Smooth muscle cell (in vitro differentiated cells): Measurements from ENCODE around the gene AGBL5. TPM values are rescaled to one million over a fixed set of nuclear protein-coding genes. Genes with fewer than 3 reads are reported as not detected.
"Not testable (repeated sequence)": the region's sequence is repeated elsewhere in the genome, so short reads cannot be mapped to it uniquely, and the experiment has no call there.

Source experiments
- DNase-seq: peaks from one replicate; lab custom pipeline; 2025; ENCODE audit not compliant: unreplicated experiment; lab: John Stamatoyannopoulos, UW
- H2AFZ ChIP-seq: fragments of 200-600 bp; sonication (generic); 2 replicates; pipeline ENCODE4 v1.6.0; 2016; ENCODE audit warnings: antibody characterized with exemption, low read depth, mild to moderate bottlenecking
- H3F3A ChIP-seq: fragments of 200-600 bp; sonication (generic); 2 replicates; pipeline ENCODE4 v1.6.0; 2017; ENCODE audit warnings: antibody characterized with exemption, low read depth
- H3K27ac ChIP-seq: fragments of 200-600 bp; sonication (generic); 2 replicates; pipeline ENCODE4 v1.5.1; 2016; ENCODE audit warnings: low read depth, mild to moderate bottlenecking
- H3K27me3 ChIP-seq: fragments of 200-600 bp; sonication (generic); 2 replicates; pipeline ENCODE4 v1.6.1; 2016; ENCODE audit warnings: low read depth, mild to moderate bottlenecking
- H3K36me3 ChIP-seq: fragments of 200-600 bp; sonication (generic); 2 replicates; pipeline ENCODE4 v1.5.1; 2016; ENCODE audit warnings: low read depth
- H3K4me1 ChIP-seq: fragments of 200-600 bp; sonication (generic); 2 replicates; pipeline ENCODE4 v1.5.1; 2016; ENCODE audit warnings: low read depth
- H3K4me2 ChIP-seq: fragments of 200-600 bp; sonication (generic); 2 replicates; pipeline ENCODE4 v1.6.0; 2016; ENCODE audit warnings: mild to moderate bottlenecking
- H3K4me3 ChIP-seq: fragments of 200-600 bp; sonication (generic); 2 replicates; pipeline ENCODE4 v1.5.1; 2016; ENCODE audit warnings: mild to moderate bottlenecking
- H3K79me2 ChIP-seq: fragments of 200-600 bp; sonication (generic); 2 replicates; pipeline ENCODE4 v1.6.0; 2016; ENCODE audit warnings: low read depth, mild to moderate bottlenecking
- H3K9ac ChIP-seq: fragments of 200-600 bp; sonication (generic); 2 replicates; pipeline ENCODE4 v1.6.0; 2016; ENCODE audit warnings: low read depth
- H3K9me3 ChIP-seq: fragments of 200-600 bp; sonication (generic); replicated peaks from 2 replicates; pipeline ENCODE4 v1.5.1; 2016; ENCODE audit warnings: low read depth
- H4K20me1 ChIP-seq: fragments of 200-600 bp; sonication (generic); 2 replicates; pipeline ENCODE4 v1.6.0; 2016; ENCODE audit warnings: low read depth
- WGBS: methylation state at CpG from one replicate; pipeline ENCODE4 v1.1.7; 2016; ENCODE audit warnings: low lambda C conversion rate; 5-methylcytosine and 5-hydroxymethylcytosine counted together
- polyA plus RNA-seq: library from polyadenylated mRNA; unstranded; fragments of >200 nt; fragmentation: Nextera tagmentation; extraction: Ambion mirVana; gene quantifications from 2 replicates; pipeline ENCODE4 v1.2.1, GENCODE V29; 2016
- total RNA-seq: library from RNA; depleted of rRNA; stranded (reverse); fragments of >200 nt; gene quantifications from 2 replicates; pipeline ENCODE4 v1.2.3, GENCODE V29; 2014
- TF ChIP-seq, protein P1 (sequence below): fragments of 200-600 bp; sonication (generic); IDR thresholded peaks from 2 replicates; pipeline ENCODE4 v1.5.1; 2017; ENCODE audit warnings: borderline replicate concordance, mild to moderate bottlenecking, antibody characterized with exemption; ENCODE audit not compliant: insufficient read depth, poor library complexity, severe bottlenecking

Gene AGBL5
- total and polyA plus RNA-seq, 2 experiments from 2014 or later = 13.7 to 17.1 TPM

DNA sequence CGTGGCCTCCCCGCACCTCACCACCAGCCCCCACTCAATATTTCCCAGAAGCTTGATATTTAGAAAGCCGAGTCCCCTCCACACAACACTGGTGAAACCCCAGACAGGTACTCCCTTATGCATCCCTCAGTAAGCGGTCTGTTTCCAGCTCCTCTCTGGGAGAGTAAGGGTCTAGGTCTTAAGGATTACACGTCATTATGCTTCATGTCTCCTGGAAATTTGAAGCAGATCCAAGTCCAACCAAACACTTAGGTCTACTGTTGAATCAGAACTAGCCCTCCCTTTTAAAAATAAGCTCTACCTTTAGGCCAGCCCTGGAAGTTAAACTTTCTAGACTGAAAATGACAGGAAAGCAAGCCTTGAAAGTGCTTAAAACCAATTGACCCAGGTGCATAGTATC is 21.5 kb downstream of the AGBL5 start:
- Histone ChIP-seq H3K9ac (no peak overlapping the region), H3K27me3 (no peaks in the 10 kb centered on the region), H3K9me3 (no peaks in the 10 kb centered on the region), H3K36me3 (no peaks in the 10 kb centered on the region), H3K79me2 (peaks cover 34% of the 10 kb centered on the region), H3K4me1 (peaks cover 21% of the 10 kb centered on the region), H4K20me1 (peaks cover 27% of the 10 kb centered on the region), H2AFZ (no peak overlapping the region), H3F3A (peaks cover 30% of the 10 kb centered on the region), H3K27ac (peak overlapping the region; percentile 79), H3K4me2 (peak overlapping the region; percentile 95), H3K4me3 (peak overlapping the region; percentile 91)
- no peak for DNase-seq
- TF ChIP-seq, protein P1, sequence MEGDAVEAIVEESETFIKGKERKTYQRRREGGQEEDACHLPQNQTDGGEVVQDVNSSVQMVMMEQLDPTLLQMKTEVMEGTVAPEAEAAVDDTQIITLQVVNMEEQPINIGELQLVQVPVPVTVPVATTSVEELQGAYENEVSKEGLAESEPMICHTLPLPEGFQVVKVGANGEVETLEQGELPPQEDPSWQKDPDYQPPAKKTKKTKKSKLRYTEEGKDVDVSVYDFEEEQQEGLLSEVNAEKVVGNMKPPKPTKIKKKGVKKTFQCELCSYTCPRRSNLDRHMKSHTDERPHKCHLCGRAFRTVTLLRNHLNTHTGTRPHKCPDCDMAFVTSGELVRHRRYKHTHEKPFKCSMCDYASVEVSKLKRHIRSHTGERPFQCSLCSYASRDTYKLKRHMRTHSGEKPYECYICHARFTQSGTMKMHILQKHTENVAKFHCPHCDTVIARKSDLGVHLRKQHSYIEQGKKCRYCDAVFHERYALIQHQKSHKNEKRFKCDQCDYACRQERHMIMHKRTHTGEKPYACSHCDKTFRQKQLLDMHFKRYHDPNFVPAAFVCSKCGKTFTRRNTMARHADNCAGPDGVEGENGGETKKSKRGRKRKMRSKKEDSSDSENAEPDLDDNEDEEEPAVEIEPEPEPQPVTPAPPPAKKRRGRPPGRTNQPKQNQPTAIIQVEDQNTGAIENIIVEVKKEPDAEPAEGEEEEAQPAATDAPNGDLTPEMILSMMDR = no peak
- 35% methylated on average over 5 of the region's 5 CpGs for WGBS

DNA sequence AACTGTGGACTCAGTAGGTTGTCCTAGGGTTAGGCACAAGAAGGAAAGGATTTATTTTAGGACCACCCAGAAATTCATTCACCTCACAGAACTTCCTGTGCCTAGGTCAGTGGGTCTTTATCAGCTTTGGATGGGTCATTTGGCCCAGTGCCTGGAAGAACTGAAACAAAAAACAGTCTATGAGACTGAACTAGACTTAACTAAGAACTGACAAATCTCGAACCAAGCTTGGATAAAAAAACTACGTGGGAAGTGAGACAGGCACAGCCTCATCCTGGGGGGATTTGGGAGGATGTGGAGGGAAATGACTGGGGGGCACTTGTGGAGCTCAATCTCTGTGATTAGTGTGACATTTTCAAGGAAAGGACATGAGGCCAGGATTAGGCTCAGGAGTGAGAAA is 22.3 kb downstream of the AGBL5 start:
- H2AFZ ChIP-seq = peak overlapping the region; percentile 20
- TF ChIP-seq, protein P1 = no peak
- H3K36me3 ChIP-seq = no peaks in the 10 kb centered on the region
- no peak overlapping the region for H3K4me3 ChIP-seq
- peaks cover 30% of the 10 kb centered on the region for H3K79me2 ChIP-seq
- H3F3A ChIP-seq = peaks cover 28% of the 10 kb centered on the region
- no peaks in the 10 kb centered on the region for H3K27me3 ChIP-seq
- 11% methylated on average over 2 of the region's 2 CpGs for WGBS
- H3K27ac ChIP-seq = peak overlapping the region; percentile 79
- peak overlapping the region; percentile 29 for H3K4me2 ChIP-seq
- H3K4me1 ChIP-seq = peaks cover 26% of the 10 kb centered on the region
- no peak overlapping the region for H3K9ac ChIP-seq
- H3K9me3 ChIP-seq = no peaks in the 10 kb centered on the region
- no peak for DNase-seq
- H4K20me1 ChIP-seq = peaks cover 18% of the 10 kb centered on the region

- no peaks in the 10 kb centered on the region for H3K36me3 ChIP-seq
- no peaks in the 10 kb centered on the region for H3K9me3 ChIP-seq
- peak overlapping the region; percentile 79 for H3K27ac ChIP-seq
- no peak for DNase-seq
- H3K27me3 ChIP-seq = no peaks in the 10 kb centered on the region
- H3K4me1 ChIP-seq = peaks cover 25% of the 10 kb centered on the region
- H4K20me1 ChIP-seq = peaks cover 7% of the 10 kb centered on the region
- no peak overlapping the region for H3K4me3 ChIP-seq
- H2AFZ ChIP-seq = peak overlapping the region; percentile 38
- peak overlapping the region; percentile 44 for H3K4me2 ChIP-seq
- peaks cover 28% of the 10 kb centered on the region for H3F3A ChIP-seq
- H3K9ac ChIP-seq = no peak overlapping the region
- 43% methylated on average over 4 of the region's 4 CpGs for WGBS
- H3K79me2 ChIP-seq = peaks cover 28% of the 10 kb centered on the region
- TF ChIP-seq, protein P1 = no peak
These were observed 23.5 kb downstream of the AGBL5 start for GRCh38 chr2:27074738-27075565.

GRCh38 chr2:27075566-27075871 is 24.1 kb downstream of the AGBL5 start:
- Histone ChIP-seq H2AFZ (peak overlapping the region; percentile 38), H3K4me2 (peak overlapping the region; percentile 44), H3F3A (peaks cover 30% of the 10 kb centered on the region), H3K4me1 (peaks cover 20% of the 10 kb centered on the region), H3K27ac (peak overlapping the region; percentile 79), H3K79me2 (peaks cover 28% of the 10 kb centered on the region)
- H3K9me3 ChIP-seq, DNase-seq, H3K27me3 ChIP-seq, H3K9ac ChIP-seq, H4K20me1 ChIP-seq, H3K36me3 ChIP-seq, H3K4me3 ChIP-seq: not testable (repeated sequence)
- WGBS = 57% methylated on average over 6 of the region's 6 CpGs
